OCI-M2 (cell line): Measurements from ENCODE around the gene PPP1R15A.
A peak's percentile ranks its signal among the peaks of the same experiment; 100 is the strongest.
"Not testable (repeated sequence)": the region's sequence is repeated elsewhere in the genome, so short reads cannot be mapped to it uniquely, and the experiment has no call there.

Source experiments
- DNase-seq: peaks from one replicate; lab custom pipeline; 2025; ENCODE audit not compliant: unreplicated experiment; lab: John Stamatoyannopoulos, UW

PPP1R15A gene

GRCh38 chr19:48879025-48879637 lies 6.9 kb downstream of the PPP1R15A start:
- no peak for DNase-seq

DNA sequence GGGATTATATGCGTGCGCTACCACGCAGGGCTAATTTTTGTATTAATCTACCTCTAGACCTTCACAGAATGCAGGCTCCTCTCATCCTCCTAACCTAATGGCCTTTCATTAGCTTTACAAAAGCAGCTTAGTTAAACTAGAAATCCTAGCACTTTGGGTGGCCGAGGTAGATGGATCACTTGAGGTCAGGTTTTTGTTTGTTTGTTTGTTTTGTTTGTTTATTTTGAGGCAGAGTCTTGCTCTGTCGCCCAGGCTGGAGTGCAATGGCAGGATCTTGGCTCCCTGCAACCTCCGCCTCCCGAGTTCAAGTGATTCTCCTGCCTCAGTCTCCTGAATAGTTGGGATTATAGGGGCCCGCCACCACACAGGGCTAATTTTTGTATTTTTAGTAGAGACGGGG lies 7.5 kb downstream of the PPP1R15A start:
- not testable (repeated sequence) for DNase-seq

- no peak for DNase-seq
Observed at GRCh38 chr19:48881741-48882657, 9.8 kb downstream of the PPP1R15A start.

DNA sequence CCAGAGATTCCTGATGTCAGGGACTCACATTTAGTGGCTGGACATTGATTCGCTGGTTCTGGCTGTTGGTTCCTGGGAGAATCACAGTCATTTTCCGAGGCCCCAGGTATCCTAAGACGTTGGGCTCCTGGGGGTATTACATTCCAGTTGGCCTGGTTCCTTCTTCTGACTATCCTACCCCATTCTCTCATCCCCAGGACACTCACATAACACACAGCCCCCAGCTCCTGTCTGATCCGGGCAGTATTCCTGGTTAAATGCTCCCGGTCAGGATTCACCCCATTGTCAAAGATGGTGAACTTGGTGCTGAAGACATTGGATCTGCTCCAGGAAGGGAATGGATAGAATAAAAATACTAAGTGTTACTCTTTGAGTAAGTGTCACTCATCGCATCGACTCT lies 11.5 kb downstream of the PPP1R15A start:
- no peak for DNase-seq

DNA sequence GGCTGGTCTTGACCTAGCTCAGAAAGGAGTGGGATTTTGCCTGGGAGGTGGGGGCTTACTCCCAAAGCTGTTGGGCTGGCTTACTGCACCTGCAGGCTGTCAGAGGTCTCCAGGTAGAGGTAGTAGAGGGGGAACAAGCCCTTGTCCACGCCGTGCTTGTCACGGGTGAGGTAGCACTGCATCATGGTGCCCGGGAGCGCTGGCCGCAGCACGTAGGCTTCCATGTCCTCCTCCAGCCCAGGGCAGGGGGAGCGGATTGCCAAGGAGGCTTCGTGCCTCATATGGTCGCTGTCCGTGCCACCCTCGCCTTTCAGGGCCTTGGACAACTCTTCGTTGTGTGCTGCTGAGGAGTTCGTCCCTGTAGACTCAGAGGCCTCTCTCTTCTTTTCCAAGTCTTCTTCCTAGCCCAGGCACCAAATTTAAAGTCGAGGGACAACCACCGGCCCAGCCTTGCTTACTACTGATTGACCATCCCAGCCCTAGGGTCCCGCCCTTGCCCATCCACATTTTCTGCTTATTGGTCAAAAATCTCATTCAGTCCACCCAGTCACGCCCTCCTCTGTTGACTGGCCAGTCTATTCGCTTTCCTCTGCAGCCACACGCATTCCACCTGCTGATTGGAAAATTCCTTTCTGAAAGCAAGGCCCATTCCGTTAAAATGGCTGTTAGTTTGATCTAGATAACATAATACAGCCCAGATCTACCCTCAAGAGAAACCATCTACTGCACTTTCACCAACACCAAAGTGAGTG lies 15.8 kb downstream of the PPP1R15A start:
- no peak for DNase-seq

DNA sequence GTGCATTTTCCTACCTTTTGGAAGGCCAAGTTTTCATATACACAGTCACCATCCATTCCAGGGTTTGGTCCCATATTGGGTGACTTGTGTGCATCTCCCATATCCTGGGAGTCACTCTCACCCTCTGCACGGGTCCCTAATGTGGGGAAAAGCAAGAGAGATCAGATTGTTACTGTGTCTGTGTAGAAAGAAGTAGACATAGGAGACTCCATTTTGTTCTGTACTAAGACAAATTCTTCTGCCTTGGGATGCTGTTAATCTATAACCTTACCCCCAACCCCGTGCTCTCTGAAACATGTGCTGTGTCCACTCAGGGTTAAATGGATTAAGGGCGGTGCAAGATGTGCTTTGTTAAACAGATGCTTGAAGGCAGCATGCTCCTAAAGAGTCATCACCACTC lies 17.3 kb downstream of the PPP1R15A start:
- not testable (repeated sequence) for DNase-seq

GRCh38 chr19:48890551-48890950 lies 18.3 kb downstream of the PPP1R15A start:
- no peak for DNase-seq

GRCh38 chr19:48895226-48895625 lies 23.0 kb downstream of the PPP1R15A start:
- no peak for DNase-seq

- DNase-seq, result no peak
Observed at GRCh38 chr19:48896191-48896720, 24.0 kb downstream of the PPP1R15A start.

DNA sequence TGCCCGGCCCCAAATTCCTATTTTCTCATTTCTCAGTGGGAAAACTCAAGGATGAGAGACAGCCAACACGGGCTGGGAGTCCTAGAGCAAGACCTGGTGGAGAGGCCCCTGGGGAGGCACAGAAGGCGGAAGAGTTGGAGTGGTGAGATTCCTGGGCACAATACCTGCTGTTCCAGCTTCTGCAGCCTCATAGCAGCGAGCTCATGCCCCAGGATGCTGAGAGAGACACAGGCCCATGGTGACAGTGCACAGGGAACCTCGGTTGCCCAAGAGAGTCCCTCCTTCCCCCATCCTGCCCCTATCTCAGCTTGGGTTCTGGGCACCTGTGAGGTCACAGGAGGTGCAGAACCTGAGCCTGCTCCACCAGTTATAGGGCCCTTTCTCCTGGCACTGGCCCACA lies 25.0 kb downstream of the PPP1R15A start:
- DNase-seq, result no peak

- DNase-seq, result not testable (repeated sequence)
Observed at GRCh38 chr19:48899386-48899749, 27.1 kb downstream of the PPP1R15A start.

DNA sequence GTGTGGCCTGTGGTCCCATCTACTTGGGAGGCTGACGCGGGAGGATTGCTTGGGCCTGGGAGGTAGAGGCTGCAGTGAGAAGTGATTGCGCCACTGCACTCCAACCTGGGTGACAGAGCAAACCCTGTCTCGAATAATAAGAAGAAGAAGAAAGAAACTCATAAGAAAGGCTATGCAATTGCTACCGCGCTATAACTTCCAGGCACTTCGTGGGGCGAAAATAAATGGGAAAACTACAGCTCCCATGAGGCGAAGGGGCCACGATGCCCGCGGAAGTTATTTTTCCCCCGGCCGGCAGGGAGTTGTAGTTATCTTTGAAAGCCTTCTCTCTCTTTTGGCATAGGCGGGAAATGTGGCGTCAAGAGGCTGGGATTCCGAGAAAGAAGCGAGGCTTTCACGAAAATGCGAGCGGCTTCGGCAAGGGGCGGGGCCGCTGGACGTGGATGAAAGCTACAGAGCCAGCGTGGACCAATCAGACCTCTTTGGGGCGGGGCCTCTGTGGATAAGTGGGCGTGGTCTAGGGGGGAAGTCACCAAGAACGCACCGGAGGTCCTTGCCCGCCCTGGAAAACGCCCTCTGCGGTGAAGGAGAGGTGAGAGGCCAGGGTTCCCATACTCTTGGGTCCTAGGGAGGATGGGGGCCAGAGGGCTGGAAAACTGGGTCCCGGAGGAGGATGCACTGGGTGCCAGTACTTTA lies 27.7 kb downstream of the PPP1R15A start, which contains the start of gene NUCB1:
TSS of gene NUCB1 (plus strand) at position 532 of the 696 bp plus-strand sequence. CDS start 485 bp downstream, outside the sequence.
- DNase-seq, result peak; percentile 97

- DNase-seq, result no peak
Observed at GRCh38 chr19:48900477-48901406, 28.5 kb downstream of the PPP1R15A start.

DNA sequence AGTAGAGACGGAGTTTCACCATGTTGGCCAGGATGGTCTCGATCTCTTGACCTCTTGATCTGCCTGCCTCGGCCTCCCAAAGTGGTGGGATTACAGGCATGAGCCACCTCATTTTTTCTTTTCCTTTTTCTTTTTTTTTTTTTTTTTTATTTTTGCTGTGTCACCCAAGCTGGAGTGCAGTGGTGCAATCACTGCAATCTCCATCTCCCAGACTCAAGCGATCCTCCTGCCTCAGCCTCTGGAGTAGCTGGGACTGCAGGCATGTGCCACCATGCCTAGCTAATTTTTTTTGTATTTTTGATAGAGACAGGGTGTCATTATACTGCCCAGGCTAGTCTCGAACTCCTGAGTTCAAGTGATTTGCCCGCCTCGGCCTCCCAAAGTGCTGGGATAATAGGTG lies 30.1 kb downstream of the PPP1R15A start:
- not testable (repeated sequence) for DNase-seq

- DNase-seq, result not testable (repeated sequence)
Observed at GRCh38 chr19:48903788-48904187, 31.6 kb downstream of the PPP1R15A start.

GRCh38 chr19:48905664-48906063 lies 33.4 kb downstream of the PPP1R15A start:
- DNase-seq, result no peak

DNA sequence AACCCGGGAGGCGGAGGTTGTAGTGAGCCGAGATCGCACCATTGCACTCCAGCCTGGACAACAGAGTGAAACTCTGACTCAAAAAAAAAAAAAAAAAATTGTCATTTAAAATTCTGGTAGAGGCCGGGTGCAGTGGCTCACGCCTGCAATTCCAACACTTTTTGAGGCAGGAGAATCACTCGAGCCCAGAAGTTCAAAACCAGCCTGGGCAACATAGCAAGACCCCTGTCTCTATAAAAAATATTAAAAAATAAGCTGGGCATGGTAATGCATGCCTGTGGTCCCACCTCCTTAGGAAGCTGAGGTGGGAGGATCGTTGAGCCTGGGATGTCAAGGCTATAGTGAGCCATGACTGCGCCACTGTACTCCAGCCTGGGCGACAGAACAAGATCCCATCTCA lies 34.1 kb downstream of the PPP1R15A start:
- DNase-seq, result no peak

DNA sequence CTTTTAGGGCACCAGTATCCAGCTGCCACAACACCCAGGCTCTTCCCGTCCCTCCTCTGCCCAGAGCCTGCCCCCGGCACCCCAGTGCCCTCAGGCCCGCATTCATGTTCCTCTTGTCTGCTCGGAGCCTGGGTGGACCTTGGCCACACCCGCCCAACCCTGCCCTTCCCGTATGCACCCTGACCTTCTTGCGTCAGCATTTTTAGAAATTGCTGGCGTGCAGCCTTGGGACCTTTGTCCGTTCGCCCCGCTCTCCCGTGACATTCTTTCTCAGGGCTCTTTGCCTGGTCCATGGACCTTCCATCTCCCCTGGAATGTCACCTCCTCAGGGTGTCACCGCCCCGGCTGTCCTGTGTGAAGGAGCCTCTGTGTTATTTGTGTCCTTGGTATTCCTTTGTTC lies 35.5 kb downstream of the PPP1R15A start:
- no peak for DNase-seq

DNA sequence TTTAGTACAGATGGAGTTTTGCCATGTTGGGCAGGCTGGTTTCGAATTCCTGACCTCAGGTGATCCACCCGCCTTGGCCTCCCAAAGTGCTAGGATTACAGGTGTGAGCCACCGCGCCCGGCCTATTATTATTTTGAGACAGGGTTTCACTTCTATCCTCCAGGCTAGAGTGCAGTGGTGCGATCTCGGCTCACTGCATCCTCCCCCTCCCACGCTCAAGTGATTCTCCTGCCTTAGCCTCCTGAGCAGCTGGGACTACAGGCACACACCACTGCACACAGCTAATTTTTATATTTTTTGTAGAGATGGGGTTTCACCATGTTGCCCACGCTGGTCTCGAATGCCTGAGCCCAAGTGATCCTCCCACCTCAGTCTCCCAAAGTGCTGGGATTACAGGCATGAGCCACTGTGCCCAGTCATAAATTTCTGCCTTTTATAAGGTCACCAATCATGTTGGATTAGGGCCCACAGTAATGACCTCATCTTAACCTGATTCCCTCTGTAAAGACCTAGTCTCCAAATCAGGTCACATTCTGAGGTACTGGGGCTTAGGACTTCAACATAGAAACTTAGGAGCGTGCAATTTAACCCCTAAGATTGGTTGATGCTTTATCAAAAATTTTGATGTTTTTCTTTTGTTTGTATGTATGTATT lies 37.3 kb downstream of the PPP1R15A start:
- DNase-seq, result not testable (repeated sequence)
